HEK293 (cell line): Measurements from ENCODE around the gene FEZF1.

Experiments used
- HOXC10 ChIP-seq: sonication (generic); formaldehyde crosslinking; IDR thresholded peaks from 2 replicates; pipeline ENCODE4 v1.8.1; 2023; ENCODE audit warnings: mild to moderate bottlenecking, missing genetic modification reagents
- PRDM1 ChIP-seq: fragments of 450-650 bp; formaldehyde crosslinking; IDR thresholded peaks from 2 replicates; pipeline ENCODE4; 2016; ENCODE audit warnings: missing biosample characterization, missing genetic modification characterization
- TCF7L2 ChIP-seq: IDR thresholded peaks from 2 replicates; pipeline ENCODE4 v1.6.1; 2011; ENCODE audit warnings: low read depth, mild to moderate bottlenecking, inconsistent platforms, low read length, moderate library complexity, borderline replicate concordance
- YY2 ChIP-seq: fragments of 450-650 bp; formaldehyde crosslinking; IDR thresholded peaks from 2 replicates; pipeline ENCODE4 v1.5.1; 2016; ENCODE audit warnings: missing biosample characterization, missing genetic modification characterization
- ZBTB1 ChIP-seq: fragments of 450-650 bp; formaldehyde crosslinking; IDR thresholded peaks from 2 replicates; pipeline ENCODE4 v1.5.1; 2016; ENCODE audit warnings: missing biosample characterization, missing genetic modification characterization
- ZBTB17 ChIP-seq: fragments of 450-650 bp; formaldehyde crosslinking; IDR thresholded peaks from 2 replicates; pipeline ENCODE4 v1.5.1; 2016; ENCODE audit warnings: missing biosample characterization, missing genetic modification characterization
- ZFP37 ChIP-seq: fragments of 450-650 bp; formaldehyde crosslinking; IDR thresholded peaks from 2 replicates; pipeline ENCODE4 v1.5.1; 2016; ENCODE audit warnings: missing biosample characterization, missing genetic modification characterization
- ZNF169 ChIP-seq: fragments of 450-650 bp; formaldehyde crosslinking; IDR thresholded peaks from 2 replicates; pipeline ENCODE4 v1.5.1; 2016; ENCODE audit warnings: missing biosample characterization, missing genetic modification characterization
- ZNF791 ChIP-seq: fragments of 450-650 bp; formaldehyde crosslinking; IDR thresholded peaks from 2 replicates; pipeline ENCODE4 v1.5.1; 2016; ENCODE audit warnings: missing biosample characterization, missing genetic modification characterization
- TF ChIP-seq, protein P1 (sequence below): fragments of 450-650 bp; formaldehyde crosslinking; IDR thresholded peaks from 2 replicates; pipeline ENCODE4 v1.5.1; 2016; ENCODE audit warnings: missing biosample characterization, missing genetic modification characterization
- TF ChIP-seq, protein P2 (sequence below): fragments of 450-650 bp; formaldehyde crosslinking; IDR thresholded peaks from 2 replicates; pipeline ENCODE4 v1.5.1; 2016; ENCODE audit warnings: missing biosample characterization, missing genetic modification characterization
- TF ChIP-seq, protein P3 (sequence below): fragments of 450-650 bp; formaldehyde crosslinking; IDR thresholded peaks from 2 replicates; pipeline ENCODE4 v1.5.1; 2016; ENCODE audit warnings: missing biosample characterization, missing genetic modification characterization
- TF ChIP-seq, protein P4 (sequence below): fragments of 450-650 bp; IDR thresholded peaks from 2 replicates; pipeline ENCODE4 v1.5.1; 2018; ENCODE audit warnings: missing biosample characterization, mild to moderate bottlenecking, missing genetic modification characterization

- TF ChIP-seq TCF7L2 (no peak), PRDM1 (tag by site-specific recombination) (no peak), ZFP37 (tag by site-specific recombination) (no peak), HOXC10 (CRISPR knock-in tag) (no peak), ZBTB1 (tag by site-specific recombination) (no peak), ZNF169 (tag by site-specific recombination) (no peak), ZBTB17 (no peak), YY2 (no peak), ZNF791 (tag by site-specific recombination) (no peak)
- TF ChIP-seq, protein P1, sequence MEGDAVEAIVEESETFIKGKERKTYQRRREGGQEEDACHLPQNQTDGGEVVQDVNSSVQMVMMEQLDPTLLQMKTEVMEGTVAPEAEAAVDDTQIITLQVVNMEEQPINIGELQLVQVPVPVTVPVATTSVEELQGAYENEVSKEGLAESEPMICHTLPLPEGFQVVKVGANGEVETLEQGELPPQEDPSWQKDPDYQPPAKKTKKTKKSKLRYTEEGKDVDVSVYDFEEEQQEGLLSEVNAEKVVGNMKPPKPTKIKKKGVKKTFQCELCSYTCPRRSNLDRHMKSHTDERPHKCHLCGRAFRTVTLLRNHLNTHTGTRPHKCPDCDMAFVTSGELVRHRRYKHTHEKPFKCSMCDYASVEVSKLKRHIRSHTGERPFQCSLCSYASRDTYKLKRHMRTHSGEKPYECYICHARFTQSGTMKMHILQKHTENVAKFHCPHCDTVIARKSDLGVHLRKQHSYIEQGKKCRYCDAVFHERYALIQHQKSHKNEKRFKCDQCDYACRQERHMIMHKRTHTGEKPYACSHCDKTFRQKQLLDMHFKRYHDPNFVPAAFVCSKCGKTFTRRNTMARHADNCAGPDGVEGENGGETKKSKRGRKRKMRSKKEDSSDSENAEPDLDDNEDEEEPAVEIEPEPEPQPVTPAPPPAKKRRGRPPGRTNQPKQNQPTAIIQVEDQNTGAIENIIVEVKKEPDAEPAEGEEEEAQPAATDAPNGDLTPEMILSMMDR, result no peak
- TF ChIP-seq, protein P2, sequence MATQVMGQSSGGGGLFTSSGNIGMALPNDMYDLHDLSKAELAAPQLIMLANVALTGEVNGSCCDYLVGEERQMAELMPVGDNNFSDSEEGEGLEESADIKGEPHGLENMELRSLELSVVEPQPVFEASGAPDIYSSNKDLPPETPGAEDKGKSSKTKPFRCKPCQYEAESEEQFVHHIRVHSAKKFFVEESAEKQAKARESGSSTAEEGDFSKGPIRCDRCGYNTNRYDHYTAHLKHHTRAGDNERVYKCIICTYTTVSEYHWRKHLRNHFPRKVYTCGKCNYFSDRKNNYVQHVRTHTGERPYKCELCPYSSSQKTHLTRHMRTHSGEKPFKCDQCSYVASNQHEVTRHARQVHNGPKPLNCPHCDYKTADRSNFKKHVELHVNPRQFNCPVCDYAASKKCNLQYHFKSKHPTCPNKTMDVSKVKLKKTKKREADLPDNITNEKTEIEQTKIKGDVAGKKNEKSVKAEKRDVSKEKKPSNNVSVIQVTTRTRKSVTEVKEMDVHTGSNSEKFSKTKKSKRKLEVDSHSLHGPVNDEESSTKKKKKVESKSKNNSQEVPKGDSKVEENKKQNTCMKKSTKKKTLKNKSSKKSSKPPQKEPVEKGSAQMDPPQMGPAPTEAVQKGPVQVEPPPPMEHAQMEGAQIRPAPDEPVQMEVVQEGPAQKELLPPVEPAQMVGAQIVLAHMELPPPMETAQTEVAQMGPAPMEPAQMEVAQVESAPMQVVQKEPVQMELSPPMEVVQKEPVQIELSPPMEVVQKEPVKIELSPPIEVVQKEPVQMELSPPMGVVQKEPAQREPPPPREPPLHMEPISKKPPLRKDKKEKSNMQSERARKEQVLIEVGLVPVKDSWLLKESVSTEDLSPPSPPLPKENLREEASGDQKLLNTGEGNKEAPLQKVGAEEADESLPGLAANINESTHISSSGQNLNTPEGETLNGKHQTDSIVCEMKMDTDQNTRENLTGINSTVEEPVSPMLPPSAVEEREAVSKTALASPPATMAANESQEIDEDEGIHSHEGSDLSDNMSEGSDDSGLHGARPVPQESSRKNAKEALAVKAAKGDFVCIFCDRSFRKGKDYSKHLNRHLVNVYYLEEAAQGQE (tag by site-specific recombination), result no peak
- TF ChIP-seq, protein P3, sequence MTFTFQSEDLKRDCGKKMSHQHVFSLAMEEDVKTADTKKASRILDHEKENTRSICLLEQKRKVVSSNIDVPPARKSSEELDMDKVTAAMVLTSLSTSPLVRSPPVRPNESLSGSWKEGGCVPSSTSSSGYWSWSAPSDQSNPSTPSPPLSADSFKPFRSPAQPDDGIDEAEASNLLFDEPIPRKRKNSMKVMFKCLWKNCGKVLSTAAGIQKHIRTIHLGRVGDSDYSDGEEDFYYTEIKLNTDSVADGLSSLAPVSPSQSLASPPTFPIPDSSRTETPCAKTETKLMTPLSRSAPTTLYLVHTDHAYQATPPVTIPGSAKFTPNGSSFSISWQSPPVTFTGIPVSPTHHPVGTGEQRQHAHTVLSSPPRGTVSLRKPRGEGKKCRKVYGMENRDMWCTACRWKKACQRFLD (tag by site-specific recombination), result no peak
- TF ChIP-seq, protein P4, sequence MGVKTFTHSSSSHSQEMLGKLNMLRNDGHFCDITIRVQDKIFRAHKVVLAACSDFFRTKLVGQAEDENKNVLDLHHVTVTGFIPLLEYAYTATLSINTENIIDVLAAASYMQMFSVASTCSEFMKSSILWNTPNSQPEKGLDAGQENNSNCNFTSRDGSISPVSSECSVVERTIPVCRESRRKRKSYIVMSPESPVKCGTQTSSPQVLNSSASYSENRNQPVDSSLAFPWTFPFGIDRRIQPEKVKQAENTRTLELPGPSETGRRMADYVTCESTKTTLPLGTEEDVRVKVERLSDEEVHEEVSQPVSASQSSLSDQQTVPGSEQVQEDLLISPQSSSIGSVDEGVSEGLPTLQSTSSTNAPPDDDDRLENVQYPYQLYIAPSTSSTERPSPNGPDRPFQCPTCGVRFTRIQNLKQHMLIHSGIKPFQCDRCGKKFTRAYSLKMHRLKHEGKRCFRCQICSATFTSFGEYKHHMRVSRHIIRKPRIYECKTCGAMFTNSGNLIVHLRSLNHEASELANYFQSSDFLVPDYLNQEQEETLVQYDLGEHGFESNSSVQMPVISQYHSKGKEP (tag by site-specific recombination), result no peak
Measured at GRCh38 chr7:122312789-122313188, 8.2 kb upstream of the FEZF1 start.
